Measurements from ENCODE around the gene SH3BP5L.

DNA sequence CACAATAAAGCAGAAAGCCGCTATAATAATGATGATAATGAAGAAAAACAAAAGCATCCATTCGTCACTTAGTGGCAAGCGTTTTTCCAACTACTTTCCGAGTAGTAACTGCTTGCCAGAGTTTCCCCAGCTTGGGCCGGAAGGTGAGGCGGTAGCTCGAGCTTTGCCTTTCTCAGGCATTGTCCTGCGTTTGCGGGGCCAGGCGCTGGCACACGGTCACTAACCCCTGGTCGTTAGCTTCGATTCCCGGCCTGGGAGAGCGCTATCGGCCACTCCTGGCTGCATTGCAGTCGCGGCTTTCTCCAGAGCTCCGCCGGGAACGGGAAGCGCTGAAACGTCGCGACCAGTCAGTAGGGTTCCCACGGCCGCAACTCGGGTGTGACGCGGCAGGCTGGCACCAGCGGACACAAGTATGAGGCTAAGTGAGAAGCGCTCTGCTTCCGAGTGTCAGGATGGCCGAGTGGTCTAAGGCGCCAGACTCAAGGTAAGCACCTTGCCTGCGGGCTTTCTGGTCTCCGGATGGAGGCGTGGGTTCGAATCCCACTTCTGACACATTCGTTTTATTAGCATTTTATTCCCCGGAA lies 47.8 kb upstream of the SH3BP5L start:
- TF ChIP-seq ZNF274 (IDR thresholded peaks at IDR 0.05; ENCODE audit: low read depth, low read length) (no peak), YY1 (IDR thresholded peaks at IDR 0.05; ENCODE audit: insufficient read depth, insufficient read length) (no peak), SUZ12 (IDR thresholded peaks at IDR 0.05; ENCODE audit: extremely low read depth, insufficient read depth, insufficient read length) (no peak)
